H9 (cell line): ENCODE measurements around the gene OTX1. TPM values are rescaled to one million over a fixed set of nuclear protein-coding genes. Genes with fewer than 3 reads are reported as not detected.

Experiments
- DNase-seq: peaks from one replicate; pipeline ENCODE4 v3.0.0-alpha.2; 2017
- H2AFZ ChIP-seq: one replicate; pipeline ENCODE4 v1.6.1; 2013; ENCODE audit warnings: mild to moderate bottlenecking, low read length, control low read depth, moderate library complexity
- H2AK5ac ChIP-seq: 2 replicates; pipeline ENCODE4 v1.6.1; 2013; ENCODE audit warnings: low read length, control low read depth, mixed read lengths; ENCODE audit not compliant: insufficient read length
- H2BK120ac ChIP-seq: one replicate; pipeline ENCODE4 v1.6.1; 2013; ENCODE audit warnings: low read depth, mild to moderate bottlenecking, low read length, control low read depth, inconsistent platforms; ENCODE audit not compliant: poor library complexity, severe bottlenecking
- H2BK12ac ChIP-seq: 2 replicates; pipeline ENCODE4 v1.6.1; 2013; ENCODE audit warnings: low read length, control low read depth, mixed read lengths, low read depth; ENCODE audit not compliant: insufficient read length
- H2BK15ac ChIP-seq: 2 replicates; pipeline ENCODE4 v1.6.1; 2013; ENCODE audit warnings: low read depth, low read length, control low read depth
- H2BK20ac ChIP-seq: one replicate; pipeline ENCODE4 v1.6.1; 2013; ENCODE audit warnings: low read depth, mild to moderate bottlenecking, low read length, control low read depth, inconsistent platforms; ENCODE audit not compliant: poor library complexity, severe bottlenecking
- H2BK5ac ChIP-seq: 2 replicates; pipeline ENCODE4 v1.6.1; 2013; ENCODE audit warnings: low read length, control low read depth, mixed read lengths; ENCODE audit not compliant: insufficient read length
- H3K14ac ChIP-seq: 2 replicates; pipeline ENCODE4 v1.6.1; 2013; ENCODE audit warnings: low read length, control low read depth; ENCODE audit not compliant: insufficient read depth
- H3K18ac ChIP-seq: 2 replicates; pipeline ENCODE4 v1.6.1; 2013; ENCODE audit warnings: low read depth, mild to moderate bottlenecking, mixed read lengths, low read length, control low read depth; ENCODE audit not compliant: insufficient read length
- H3K23ac ChIP-seq: 2 replicates; pipeline ENCODE4 v1.6.1; 2013; ENCODE audit warnings: low read length, control low read depth, mixed read lengths, low read depth; ENCODE audit not compliant: insufficient read length
- H3K23me2 ChIP-seq: 2 replicates; pipeline ENCODE4 v1.6.1; 2013; ENCODE audit warnings: low read depth, mild to moderate bottlenecking, mixed read lengths, low read length, control low read depth; ENCODE audit not compliant: insufficient read length, poor library complexity, severe bottlenecking
- H3K27ac ChIP-seq: 2 replicates; pipeline ENCODE4 v1.5.1; 2013; ENCODE audit warnings: low read length, control low read depth, mixed read lengths, low read depth; ENCODE audit not compliant: insufficient read length
- H3K27me3 ChIP-seq: 2 replicates; pipeline ENCODE4 v1.6.1; 2013; ENCODE audit warnings: low read length, control low read depth, inconsistent platforms; ENCODE audit not compliant: insufficient read depth
- H3K4ac ChIP-seq: 2 replicates; pipeline ENCODE4 v1.6.1; 2013; ENCODE audit warnings: low read depth, mild to moderate bottlenecking, control low read depth, inconsistent platforms, low read length, moderate library complexity
- H3K4me1 ChIP-seq: 2 replicates; pipeline ENCODE4 v1.6.1; 2013; ENCODE audit warnings: low read length, control low read depth, inconsistent platforms; ENCODE audit not compliant: insufficient read depth
- H3K4me2 ChIP-seq: 2 replicates; pipeline ENCODE4 v1.6.1; 2013; ENCODE audit warnings: low read length, control low read depth, mixed read lengths; ENCODE audit not compliant: insufficient read length, insufficient read depth
- H3K56ac ChIP-seq: 2 replicates; pipeline ENCODE4 v1.6.1; 2013; ENCODE audit warnings: low read depth, mild to moderate bottlenecking, mixed read lengths, low read length, control low read depth; ENCODE audit not compliant: insufficient read length
- H3K79me1 ChIP-seq: 2 replicates; pipeline ENCODE4 v1.6.1; 2013; ENCODE audit warnings: low read depth, mild to moderate bottlenecking, moderate library complexity, low read length, control low read depth, inconsistent platforms; ENCODE audit not compliant: insufficient read depth, poor library complexity, severe bottlenecking
- H3K79me2 ChIP-seq: 2 replicates; pipeline ENCODE4 v1.6.1; 2013; ENCODE audit warnings: low read length, control low read depth, inconsistent platforms; ENCODE audit not compliant: insufficient read depth
- H3K9ac ChIP-seq: 2 replicates; pipeline ENCODE4 v1.6.1; 2013; ENCODE audit warnings: low read length, control low read depth, mixed read lengths; ENCODE audit not compliant: insufficient read length; ENCODE audit errors: extremely low read depth
- H3K9me3 ChIP-seq: one replicate; pipeline ENCODE4 v1.6.1; 2013; ENCODE audit warnings: low read depth, low read length, inconsistent platforms; ENCODE audit not compliant: control insufficient read depth
- H3T11ph ChIP-seq: one replicate; pipeline ENCODE4 v1.6.1; 2013; ENCODE audit warnings: mild to moderate bottlenecking, low read length, control low read depth, inconsistent platforms
- H4K20me1 ChIP-seq: one replicate; pipeline ENCODE4 v1.6.1; 2013; ENCODE audit not compliant: control insufficient read depth, insufficient read length, insufficient read depth
- H4K5ac ChIP-seq: 2 replicates; pipeline ENCODE4 v1.6.1; 2013; ENCODE audit warnings: low read depth, mild to moderate bottlenecking, mixed read lengths, low read length, control low read depth; ENCODE audit not compliant: insufficient read length
- H4K8ac ChIP-seq: replicated peaks from 2 replicates; pipeline ENCODE4 v1.6.1; 2013; ENCODE audit warnings: low read length, control low read depth, mixed read lengths, low read depth; ENCODE audit not compliant: insufficient read length
- H4K91ac ChIP-seq: 2 replicates; pipeline ENCODE4 v1.6.1; 2013; ENCODE audit warnings: low read depth, mild to moderate bottlenecking, moderate library complexity, mixed read lengths, low read length, control low read depth; ENCODE audit not compliant: insufficient read length
- H3K27ac Mint-ChIP-seq, 3 experiments: 2 replicates in 2 of 3; 3 replicates in 1 of 3; pipeline ENCODE4 v1.8.0; 2020 to 2021; ENCODE audit warnings: mixed read lengths in 3 of 3, mild to moderate bottlenecking in 1 of 3, moderate library complexity in 1 of 3
- H3K27me3 Mint-ChIP-seq: 2 replicates; pipeline ENCODE4 v1.8.0; 2021; ENCODE audit warnings: low read depth, mild to moderate bottlenecking, moderate library complexity, mixed read lengths
- H3K36me3 Mint-ChIP-seq, 3 experiments: 2 replicates in 2 of 3; 3 replicates in 1 of 3; pipeline ENCODE4 v1.8.0; 2020 to 2021; ENCODE audit warnings: low read depth in 3 of 3, mixed read lengths in 3 of 3; ENCODE audit not compliant: insufficient read depth in 1 of 3
- H3K4me1 Mint-ChIP-seq, 2 experiments: 2 replicates each; pipeline ENCODE4 v1.8.0; 2020; ENCODE audit warnings: mixed read lengths in 2 of 2
- H3K4me3 Mint-ChIP-seq, 2 experiments: 2 replicates in 1 of 2; 3 replicates in 1 of 2; pipeline ENCODE4 v1.8.0; 2020 to 2021; ENCODE audit warnings: mild to moderate bottlenecking in 2 of 2, mixed read lengths in 2 of 2, moderate library complexity in 1 of 2
- H3K9me3 Mint-ChIP-seq, 2 experiments: 2 replicates in 1 of 2; 3 replicates in 1 of 2; pipeline ENCODE4 v1.8.0; 2020; ENCODE audit warnings: mild to moderate bottlenecking in 2 of 2, mixed read lengths in 2 of 2, moderate library complexity in 1 of 2
- CTCF ChIP-seq: fragments of 200-600 bp; sonication (generic); conservative IDR thresholded peaks from 3 replicates; pipeline ENCODE4 v1.8.0; 2021; ENCODE audit warnings: antibody characterized with exemption, mild to moderate bottlenecking
- WGBS: extraction: QIAGEN DNeasy Blood & Tissue Kit; methylation state at CpG from one replicate; pipeline ENCODE4 v1.1.7; 2013; ENCODE audit warnings: missing lambda C conversion rate, low lambda C conversion rate, mixed read lengths; ENCODE audit not compliant: insufficient read length; ENCODE audit errors: extremely low coverage; 5-methylcytosine and 5-hydroxymethylcytosine counted together
- total RNA-seq: library from RNA; stranded (reverse); gene quantifications from 2 replicates; pipeline ENCODE4 v1.2.1, GENCODE V29; 2021

Gene OTX1
- total RNA-seq, 1 experiment from 2014 or later, result 0.13 TPM

DNA sequence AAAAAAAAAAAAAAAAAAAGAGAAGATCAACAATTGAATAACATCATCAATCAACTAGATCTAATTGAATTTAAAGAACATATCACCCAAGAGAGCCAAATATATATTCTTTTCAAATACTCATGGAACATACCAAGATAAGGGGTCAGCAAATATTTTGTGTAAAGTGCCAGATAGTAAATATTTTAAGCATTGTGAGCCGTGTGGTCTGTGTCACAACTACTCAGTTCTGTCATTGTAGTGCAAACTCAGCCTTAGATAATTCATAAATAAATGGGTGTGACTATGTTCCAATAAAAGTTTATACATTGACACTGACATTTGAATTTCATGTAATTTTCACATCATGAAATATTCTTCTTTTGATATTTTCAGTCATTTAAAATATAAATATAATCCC lies 45.9 kb downstream of the OTX1 start:
- no peaks in the 10 kb centered on the region for H3K79me1 ChIP-seq
- H3K4me1 Mint-ChIP-seq, result peaks cover 4 to 11% of the 10 kb centered on the region in 2 experiments
- peaks cover 0 to 2% of the 10 kb centered on the region in 2 experiments; a peak in 1 of 5 replicates for H3K9me3 Mint-ChIP-seq
- no peak overlapping the region for H4K8ac ChIP-seq
- H2AFZ ChIP-seq, result no peak overlapping the region
- TF ChIP-seq CTCF, result no peak
- H4K5ac ChIP-seq, result no peak overlapping the region
- H3K4me1 ChIP-seq, result no peaks in the 10 kb centered on the region
- no peaks in the 10 kb centered on the region for H3K23me2 ChIP-seq
- H2BK5ac ChIP-seq, result no peak overlapping the region
- H3K4me3 Mint-ChIP-seq, result no peak overlapping the region
- no peak overlapping the region for H4K91ac ChIP-seq
- no peak overlapping the region for H3K27ac Mint-ChIP-seq
- H3K27me3 ChIP-seq, result no peaks in the 10 kb centered on the region
- no peak overlapping the region for H3K23ac ChIP-seq
- no peaks in the 10 kb centered on the region for H4K20me1 ChIP-seq
- H2BK15ac ChIP-seq, result no peak overlapping the region
- H3K18ac ChIP-seq, result no peak overlapping the region
- no peak overlapping the region for H3K4ac ChIP-seq
- H2BK20ac ChIP-seq, result no peak overlapping the region
- no peak overlapping the region for H3K4me2 ChIP-seq
- no peaks in the 10 kb centered on the region for H3K27me3 Mint-ChIP-seq
- H2AK5ac ChIP-seq, result no peak overlapping the region
- H2BK120ac ChIP-seq, result no peak overlapping the region
- H3K27ac ChIP-seq, result no peak overlapping the region
- H3K9ac ChIP-seq, result no peak overlapping the region
- H3K56ac ChIP-seq, result no peak overlapping the region
- H3K14ac ChIP-seq, result no peak overlapping the region
- no peaks in the 10 kb centered on the region for H3K79me2 ChIP-seq
- whole genome bisulfite sequencing, result no CpG with 5 or more reads among the region's 1 CpG
- H3T11ph ChIP-seq, result no peak overlapping the region
- H3K9me3 ChIP-seq, result no peaks in the 10 kb centered on the region
- H2BK12ac ChIP-seq, result no peak overlapping the region
- DNase-seq, result no peak
- no peaks in the 10 kb centered on the region for H3K36me3 Mint-ChIP-seq
